ENCODE data around the gene TRAF4. TPM values are rescaled to one million over a fixed set of nuclear protein-coding genes. Genes with fewer than 3 reads are reported as not detected.

The TRAF4 gene
- total and polyA plus RNA-seq, 10 of the 15 experiments (the other 5 are each of a cell fraction or from before 2014, with no cell fraction given), result 3.7 to 197 (median 66.4) TPM

DNA sequence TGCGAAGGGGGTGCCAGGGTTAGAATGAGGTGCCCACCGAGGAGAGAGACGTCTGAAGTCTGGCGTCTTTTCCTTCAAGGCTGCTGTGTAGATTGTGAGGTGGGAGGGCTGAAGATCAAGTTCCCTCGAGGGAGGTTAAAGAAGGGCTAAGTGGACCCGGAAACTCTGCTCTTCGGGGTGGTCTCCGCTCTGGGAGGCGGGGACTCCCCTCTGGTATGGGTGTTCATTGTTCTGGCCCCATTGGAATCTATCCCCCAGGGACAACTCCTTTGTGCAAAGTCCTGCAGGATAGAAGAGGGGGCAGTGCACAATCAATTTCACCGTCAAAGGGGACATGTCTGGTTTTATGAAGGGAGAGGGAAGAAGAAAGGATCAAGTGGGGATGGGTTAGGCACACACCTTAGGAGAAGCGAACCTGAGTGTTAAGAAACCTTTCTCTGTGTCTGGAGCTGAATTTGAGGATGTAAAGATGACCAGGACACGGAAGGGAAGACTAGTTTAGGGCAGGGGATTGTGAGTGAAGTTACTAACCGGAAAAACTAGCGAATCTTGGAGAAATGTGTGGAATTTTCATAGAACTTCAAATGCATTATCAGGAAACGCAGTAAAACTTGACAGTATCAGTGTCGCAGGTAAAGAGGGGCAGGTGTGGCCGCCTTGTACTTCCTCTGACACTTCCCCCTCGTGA lies 25.3 kb upstream of the TRAF4 start:
- intact Hi-C loops (cut with micrococcal nuclease; ENCODE audit: unreplicated experiment), result loop anchor here (5.0 to 10.0 kb wide), 2 partner anchors 56 to 164 kb away; partner anchors contain the start of genes SDF2, SUPT6H and UNC119
- peak overlapping the region; percentile 56 for H3K9ac ChIP-seq (ENCODE audit: control insufficient read depth, insufficient read depth, low read length)
- peaks cover 12% of the 10 kb centered on the region in 2 experiments; a peak in 3 of 4 replicates for H3K36me3 ChIP-seq (ENCODE audit: control insufficient read depth in 2 of 2, insufficient read depth in 2 of 2, low read length in 1 of 2)
- RAD21 ChIA-PET (ENCODE audit: unreplicated experiment), result no interaction called here
- SMC1A ChIA-PET (ENCODE audit: uncharacterized antibody, unreplicated experiment), result interaction anchor here (1.1 to 1.4 kb wide), 2 partner anchors 9 to 218 kb away, joined by 3 to 6 read pairs; no protein-coding TSS in a partner anchor
- H3K9me3 ChIP-seq (replicated peaks; ENCODE audit: control insufficient read depth, insufficient read depth, low read length), result no peaks in the 10 kb centered on the region
- no peaks in the 10 kb centered on the region for H3K27me3 ChIP-seq (replicated peaks in 1 of 2; ENCODE audit: control insufficient read depth in 2 of 2, insufficient read depth in 2 of 2, low read length in 1 of 2)
- ATAC-seq (no peak), DNase-seq (ENCODE audit: low read depth, low spot score) (no peak), FAIRE-seq (no peak)
- H4K20me1 ChIP-seq (ENCODE audit: control insufficient read depth, insufficient read depth), result no peaks in the 10 kb centered on the region
- WGBS (ENCODE audit: insufficient coverage, insufficient replicate concordance, low lambda C conversion rate, missing lambda C conversion rate), result 59% methylated on average over 18 of the region's 18 CpGs
- POLR2A ChIA-PET, result interaction anchor here (1.9 to 17.2 kb wide), 4 partner anchors 7 to 233 kb away, joined by 13 to 485 read pairs (median 27); partner anchors contain the start of genes PHF12, PROCA1, SDF2 and SUPT6H
- CTCF ChIA-PET, result interaction anchor here (1.1 to 2.1 kb wide), 2 partner anchors 45 to 185 kb away, joined by 3 to 12 read pairs; partner anchors contain the start of gene DHRS13
- H2AFZ ChIP-seq (ENCODE audit: control insufficient read depth, low read depth, low read length), result peak overlapping the region; percentile 62
- peaks cover 12% of the 10 kb centered on the region for H3K4me1 ChIP-seq (ENCODE audit: control insufficient read depth, insufficient read depth, low read length)
- BruUV-seq (replicated peaks), result no TSS peak
- in situ Hi-C loops (cut with MboI), result no loop called here
- H3K27ac ChIP-seq (ENCODE audit: control insufficient read depth, insufficient read depth), result peak overlapping the region; percentile 39
- TF ChIP-seq ZNF384 (IDR thresholded peaks at IDR 0.05; ENCODE audit: borderline replicate concordance, low read depth, low read length) (no peak), EED (IDR thresholded peaks at IDR 0.05; ENCODE audit: low read depth) (peak; percentile 23; the same call in 1 of the 2 replicates)
- peaks cover 39% of the 10 kb centered on the region for H3K79me2 ChIP-seq (ENCODE audit: control insufficient read depth, insufficient read depth, low read length)
- peak overlapping the region; percentile 55 for H3K4me3 ChIP-seq
- peak overlapping the region; percentile 83 for H3K4me2 ChIP-seq (ENCODE audit: control insufficient read depth, insufficient read depth)

GRCh38 chr17:28719021-28719433 lies 24.8 kb upstream of the TRAF4 start:
- no peak for ATAC-seq
- no peak for FAIRE-seq
- ChIA-PET RAD21 (ENCODE audit: unreplicated experiment) (interaction anchor here (0.5 to 1.6 kb wide), 23 partner anchors 8 to 235 kb away, joined by 3 to 10 read pairs (median 4); partner anchors contain the start of genes BLTP2, FAM222B, NEK8 and PHF12), POLR2A (interaction anchor here (0.6 to 17.2 kb wide), 22 partner anchors 8 to 233 kb away, joined by 3 to 485 read pairs (median 6); partner anchors contain the start of genes BLTP2, NEK8, PHF12 and PIGS), SMC1A (ENCODE audit: uncharacterized antibody, unreplicated experiment) (interaction anchor here (0.7 to 2.7 kb wide), 12 partner anchors 7 to 233 kb away, joined by 3 to 15 read pairs (median 4); partner anchors contain the start of genes BLTP2, NEK8, PHF12 and PROCA1), CTCF (interaction anchor here (0.8 to 12.6 kb wide), 15 partner anchors 8 to 398 kb away, joined by 3 to 394 read pairs (median 5); partner anchors contain the start of genes BLTP2, DHRS13, NEK8 and PHF12)
- H3K36me3 ChIP-seq (ENCODE audit: control insufficient read depth in 2 of 2, insufficient read depth in 2 of 2, low read length in 1 of 2), result peaks cover 12 to 13% of the 10 kb centered on the region in 2 experiments; a peak in 3 of 4 replicates
- H3K27ac ChIP-seq (ENCODE audit: control insufficient read depth, insufficient read depth), result peak overlapping the region; percentile 83
- peak overlapping the region; percentile 92; the same call in 1 of the 2 replicates for H3K9ac ChIP-seq (ENCODE audit: control insufficient read depth, insufficient read depth, low read length)
- peak overlapping the region; percentile 95 for H3K4me2 ChIP-seq (ENCODE audit: control insufficient read depth, insufficient read depth)
- H2AFZ ChIP-seq (ENCODE audit: control insufficient read depth, low read depth, low read length), result peak overlapping the region; percentile 86
- peak overlapping the region; percentile 54 for H3K4me3 ChIP-seq
- no TSS peak for BruUV-seq (replicated peaks)
- no peak for DNase-seq (ENCODE audit: low read depth, low spot score)
- H3K4me1 ChIP-seq (ENCODE audit: control insufficient read depth, insufficient read depth, low read length), result peaks cover 12% of the 10 kb centered on the region
- TF ChIP-seq SUPT20H (IDR thresholded peaks at IDR 0.05; ENCODE audit: borderline replicate concordance, control insufficient read depth, low read depth, low read length) (no peak), MTA2 (IDR thresholded peaks at IDR 0.05; ENCODE audit: low read depth) (0 out of 2 replicates have a peak, but pooled peaks have one; percentile 9), LARP7 (IDR thresholded peaks at IDR 0.05) (peak; percentile 56; the same call in 1 of the 2 replicates), IKZF2 (IDR thresholded peaks at IDR 0.05) (0 out of 4 replicates have a peak, but pooled peaks of 1 of the 2 experiments have one; percentile 14), GATAD2B (conservative IDR thresholded peaks at IDR 0.05; ENCODE audit: low read depth) (0 out of 2 replicates have a peak, but pooled peaks have one; percentile 34), SIN3A (IDR thresholded peaks at IDR 0.05; ENCODE audit: low read depth, low read length) (no peak)
- TF ChIP-seq, protein P1, sequence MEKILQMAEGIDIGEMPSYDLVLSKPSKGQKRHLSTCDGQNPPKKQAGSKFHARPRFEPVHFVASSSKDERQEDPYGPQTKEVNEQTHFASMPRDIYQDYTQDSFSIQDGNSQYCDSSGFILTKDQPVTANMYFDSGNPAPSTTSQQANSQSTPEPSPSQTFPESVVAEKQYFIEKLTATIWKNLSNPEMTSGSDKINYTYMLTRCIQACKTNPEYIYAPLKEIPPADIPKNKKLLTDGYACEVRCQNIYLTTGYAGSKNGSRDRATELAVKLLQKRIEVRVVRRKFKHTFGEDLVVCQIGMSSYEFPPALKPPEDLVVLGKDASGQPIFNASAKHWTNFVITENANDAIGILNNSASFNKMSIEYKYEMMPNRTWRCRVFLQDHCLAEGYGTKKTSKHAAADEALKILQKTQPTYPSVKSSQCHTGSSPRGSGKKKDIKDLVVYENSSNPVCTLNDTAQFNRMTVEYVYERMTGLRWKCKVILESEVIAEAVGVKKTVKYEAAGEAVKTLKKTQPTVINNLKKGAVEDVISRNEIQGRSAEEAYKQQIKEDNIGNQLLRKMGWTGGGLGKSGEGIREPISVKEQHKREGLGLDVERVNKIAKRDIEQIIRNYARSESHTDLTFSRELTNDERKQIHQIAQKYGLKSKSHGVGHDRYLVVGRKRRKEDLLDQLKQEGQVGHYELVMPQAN (conservative IDR thresholded peaks at IDR 0.05), result 0 out of 2 replicates have a peak, but pooled peaks have one; percentile 38
- no peaks in the 10 kb centered on the region for H3K27me3 ChIP-seq (replicated peaks in 1 of 2; ENCODE audit: control insufficient read depth in 2 of 2, insufficient read depth in 2 of 2, low read length in 1 of 2)
- WGBS (ENCODE audit: insufficient coverage, insufficient replicate concordance, low lambda C conversion rate, missing lambda C conversion rate), result 61% methylated on average over 18 of the region's 18 CpGs
- intact Hi-C loops (cut with micrococcal nuclease; ENCODE audit: unreplicated experiment) (loop anchor here (5.0 to 10.0 kb wide), 2 partner anchors 57 to 164 kb away; partner anchors contain the start of genes SDF2, SUPT6H and UNC119), in situ Hi-C loops (cut with MboI) (no loop called here)
- H3K9me3 ChIP-seq (replicated peaks; ENCODE audit: control insufficient read depth, insufficient read depth, low read length), result no peaks in the 10 kb centered on the region
- H3K79me2 ChIP-seq (ENCODE audit: control insufficient read depth, insufficient read depth, low read length), result peaks cover 39% of the 10 kb centered on the region
- no peaks in the 10 kb centered on the region for H4K20me1 ChIP-seq (ENCODE audit: control insufficient read depth, insufficient read depth)
